ENCODE results near the gene WDR12.
"Not testable (repeated sequence)": the region's sequence is repeated elsewhere in the genome, so short reads cannot be mapped to it uniquely, and the experiment has no call there.

Gene WDR12

DNA sequence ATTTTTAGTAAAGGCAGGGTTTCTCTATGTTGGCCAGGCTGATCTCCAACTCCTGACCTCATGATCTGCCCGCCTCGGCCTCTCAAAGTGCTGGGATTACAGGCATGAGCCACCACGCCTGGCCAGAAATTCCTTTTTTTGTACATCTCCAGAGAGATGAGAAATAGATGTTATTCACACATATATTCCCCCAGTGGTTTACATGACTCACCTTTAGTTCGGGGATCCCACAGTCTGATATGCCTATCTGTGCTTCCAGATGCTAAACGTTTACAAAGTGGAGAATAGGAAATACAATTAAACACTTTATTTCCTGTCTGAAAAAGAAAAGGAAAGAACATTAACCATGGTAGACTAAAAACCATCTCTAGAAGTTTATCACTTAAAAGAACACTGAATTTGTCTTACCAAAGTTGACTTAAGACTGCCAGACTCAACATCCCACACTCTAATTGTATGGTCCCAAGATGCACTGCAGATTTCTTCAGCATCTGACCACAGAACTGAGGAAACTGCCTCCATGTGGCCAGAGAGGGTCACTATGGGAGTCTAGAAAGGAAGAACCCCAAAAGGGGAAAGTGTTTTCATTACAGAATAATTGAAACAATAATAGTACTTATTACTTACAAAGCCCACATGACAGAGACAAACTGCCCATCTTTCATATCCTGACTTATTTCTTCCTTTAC, 27.3 kb downstream of the WDR12 start:
- no peak for DNase-seq (ENCODE audit: low read depth)

DNA sequence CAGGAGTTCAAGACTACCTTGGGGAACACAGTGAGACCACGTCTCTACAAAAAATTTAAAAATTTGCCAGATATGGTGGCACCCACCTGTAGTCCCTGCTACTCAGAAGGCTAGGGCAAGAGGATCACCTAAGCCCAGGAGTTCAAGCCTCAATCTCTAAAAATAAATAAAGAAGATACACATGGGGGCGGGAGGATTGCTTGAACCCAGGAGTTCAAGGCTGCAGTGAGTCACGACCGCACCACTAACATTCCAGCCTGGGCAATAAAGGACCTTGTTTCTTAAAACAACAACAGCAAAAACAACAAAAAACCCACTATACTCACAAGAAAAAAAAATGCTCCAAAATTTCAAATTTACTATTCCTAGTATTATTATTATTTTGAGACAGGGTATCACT, 29.9 kb downstream of the WDR12 start:
- DNase-seq (ENCODE audit: low read depth) = no peak

DNA sequence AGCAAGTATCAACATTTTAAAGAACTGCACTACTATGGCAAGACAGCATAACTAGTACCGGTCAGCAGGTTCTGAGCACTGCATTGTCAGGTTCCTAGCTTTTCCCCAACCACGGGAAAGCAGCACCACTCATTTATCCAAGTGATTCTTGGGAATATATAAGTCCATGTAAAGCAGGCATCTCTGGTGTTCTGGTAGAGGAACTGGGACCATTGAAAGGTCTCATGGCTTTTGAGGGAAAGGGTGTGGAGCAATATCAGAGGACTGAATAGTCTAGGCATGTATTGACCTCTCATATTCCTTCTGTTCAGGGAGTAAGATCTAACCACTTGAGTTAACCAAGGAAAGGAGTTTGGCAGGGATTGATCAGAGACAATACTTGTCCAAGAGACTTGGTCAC, 33.8 kb downstream of the WDR12 start:
- no peak for DNase-seq (ENCODE audit: low read depth)

DNA sequence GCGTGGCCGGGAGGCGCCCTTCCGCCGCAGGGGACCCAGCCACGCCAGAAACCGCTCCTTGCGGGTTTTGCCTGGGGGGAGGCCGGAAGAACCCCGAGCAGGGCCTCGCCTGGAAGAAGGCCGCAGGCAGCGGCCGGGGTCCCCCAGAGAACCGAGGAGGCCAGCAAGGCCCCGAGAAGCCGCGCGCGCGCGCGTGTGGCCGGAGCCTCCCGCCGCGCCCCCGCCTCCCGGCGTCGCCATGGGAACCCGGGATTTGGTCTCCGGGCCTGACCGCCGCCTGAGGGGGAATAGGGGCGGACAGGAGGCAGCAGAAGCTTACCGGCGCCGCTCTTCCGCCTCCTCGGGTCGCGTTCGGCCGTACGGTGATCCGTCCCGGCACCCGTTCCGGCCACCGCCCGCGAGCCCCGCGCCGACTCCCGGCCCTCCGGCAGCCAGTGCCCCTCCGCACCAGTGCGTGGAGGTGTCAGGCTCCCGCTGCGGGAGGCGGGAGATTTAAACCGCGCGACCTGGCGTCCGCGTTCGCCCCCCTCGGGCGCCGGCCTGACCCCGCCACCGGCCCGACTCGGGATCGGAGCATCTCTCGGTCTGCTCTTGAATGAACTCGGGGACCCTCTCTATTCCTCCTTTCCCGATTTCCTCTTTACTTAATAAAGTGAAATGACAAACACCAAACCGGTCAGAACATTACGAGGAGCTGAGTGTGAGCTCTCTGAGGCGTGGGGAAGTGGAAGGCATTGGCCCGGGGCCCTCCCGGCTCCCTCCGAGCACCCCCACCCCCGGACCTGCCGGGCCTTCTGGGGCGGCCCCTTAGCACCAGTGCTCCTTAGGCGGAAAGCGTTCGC, 40.0 kb downstream of the WDR12 start, which contains the start of gene ICA1L:
TSS of gene ICA1L (minus strand) at position 467 of the 842 bp plus-strand sequence. CDS start 42,757 bp downstream, outside the sequence.
- DNase-seq (ENCODE audit: low read depth) = no peak

DNA sequence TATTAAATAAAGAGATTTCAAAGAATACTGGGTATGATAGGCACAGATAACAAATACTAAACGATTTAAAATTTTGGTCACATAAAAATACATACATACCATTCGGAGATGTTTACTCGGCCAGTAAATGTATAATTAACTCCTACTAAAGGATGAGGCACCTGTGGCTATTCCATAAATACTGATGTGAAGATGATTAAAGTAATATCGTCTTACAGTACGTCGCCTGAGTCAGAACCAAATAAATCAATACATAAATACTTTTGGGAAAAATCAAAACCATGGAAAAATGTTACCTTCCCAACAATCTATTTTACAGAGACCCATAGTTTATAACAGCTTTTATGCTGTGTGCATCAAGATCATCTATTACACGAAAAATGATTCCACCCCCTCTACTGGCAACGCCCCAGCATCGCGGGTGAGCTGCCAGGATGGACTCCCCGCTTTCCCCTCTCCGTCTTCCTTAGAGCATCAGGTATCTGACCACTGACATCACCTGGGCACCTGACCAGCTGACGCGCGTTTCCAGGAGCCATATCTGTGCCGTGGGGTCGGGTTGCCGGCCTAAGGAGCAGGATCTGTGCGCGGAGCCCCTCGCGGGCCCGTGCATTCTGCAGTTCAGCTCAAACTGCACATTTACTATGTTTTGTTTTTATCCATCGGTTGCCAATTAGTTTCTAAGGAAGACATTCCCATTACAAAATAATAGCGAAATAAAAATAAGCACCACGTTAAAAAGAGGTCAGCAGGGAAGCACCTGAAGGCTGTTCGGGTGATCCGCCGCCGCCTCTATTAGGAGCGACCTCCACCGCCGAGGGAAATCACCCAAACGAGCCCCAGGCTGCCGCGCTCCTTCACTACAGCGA, 40.8 kb downstream of the WDR12 start:
- peak; percentile 42 for DNase-seq (ENCODE audit: low read depth)

DNA sequence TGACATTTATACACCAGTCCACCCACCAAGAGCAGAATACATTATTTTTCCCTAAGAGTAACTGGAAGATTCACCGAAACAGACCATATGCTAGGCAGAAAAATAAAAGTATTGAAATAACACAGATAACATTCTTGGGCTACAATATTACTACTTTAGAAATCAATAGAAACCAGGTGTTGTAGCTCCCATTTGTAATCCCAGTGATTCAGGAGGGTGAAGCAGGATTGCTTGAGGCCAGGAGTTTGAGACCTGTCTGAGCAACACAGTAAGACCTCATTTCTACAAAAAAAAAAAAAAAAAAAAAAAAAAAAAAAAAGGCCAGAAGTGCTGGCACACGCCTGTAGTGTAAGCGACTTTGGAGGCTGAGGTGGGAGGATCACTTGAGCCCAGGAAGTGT, 49.5 kb downstream of the WDR12 start:
- DNase-seq (ENCODE audit: low read depth) = no peak

DNA sequence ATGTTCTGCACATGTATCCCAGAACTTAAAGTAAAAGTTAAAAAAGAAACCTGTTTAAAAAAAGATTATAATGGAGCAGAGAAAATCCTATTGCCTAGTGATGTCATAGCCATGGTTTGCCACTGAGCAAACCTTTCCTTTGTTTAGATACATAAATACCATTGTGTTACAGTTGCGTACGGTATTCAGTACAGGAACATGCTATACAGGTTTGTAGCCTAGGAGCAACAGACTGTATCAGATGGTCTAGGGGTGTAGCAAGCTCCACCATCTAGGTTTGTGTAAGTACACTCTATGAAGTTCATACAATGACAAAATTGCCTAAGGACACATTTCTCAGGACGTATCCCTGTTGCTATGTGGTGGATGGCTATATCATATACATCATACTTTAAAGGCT, 52.9 kb downstream of the WDR12 start:
- no peak for DNase-seq (ENCODE audit: low read depth)

DNA sequence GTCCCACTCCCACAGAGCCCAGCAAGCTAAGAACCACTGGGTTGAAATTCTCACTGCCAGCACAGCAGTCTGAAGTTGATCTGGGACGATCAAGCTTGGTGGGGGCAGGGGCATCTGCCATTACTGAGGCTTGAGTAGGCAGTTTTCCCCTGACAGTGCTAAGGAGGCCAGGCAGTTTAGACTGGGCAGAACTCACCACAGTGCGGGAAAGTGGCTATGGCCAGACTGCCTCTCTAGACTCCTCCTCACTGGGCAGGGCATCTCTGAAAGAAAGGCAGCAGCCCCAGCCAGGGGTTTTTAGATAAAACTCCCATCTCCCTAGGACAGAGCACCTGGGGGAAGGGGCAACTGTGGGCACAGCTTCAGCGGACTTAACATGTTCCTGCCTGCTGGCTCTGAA, 62.1 kb downstream of the WDR12 start:
- not testable (repeated sequence) for DNase-seq (ENCODE audit: low read depth)

DNA sequence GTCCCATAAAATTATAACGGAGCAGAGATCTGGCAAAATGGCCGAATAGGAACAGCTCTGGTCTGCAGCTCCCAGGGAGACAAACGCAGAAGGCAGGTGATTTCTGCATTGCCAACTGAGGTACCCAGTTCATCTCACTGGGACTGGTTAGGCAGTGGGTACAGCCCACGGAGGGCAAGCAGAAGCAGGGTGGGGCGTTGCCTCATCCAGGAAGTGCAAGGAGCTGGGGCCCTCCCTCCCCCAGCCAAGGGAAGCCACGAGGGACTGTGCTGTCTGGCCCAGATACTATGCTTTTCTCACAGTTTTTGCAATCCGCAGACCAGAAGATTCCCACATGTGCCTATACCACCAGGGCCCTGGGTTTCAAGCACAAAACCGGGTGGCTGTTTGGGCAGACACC, 62.7 kb downstream of the WDR12 start:
- DNase-seq (ENCODE audit: low read depth) = no peak

DNA sequence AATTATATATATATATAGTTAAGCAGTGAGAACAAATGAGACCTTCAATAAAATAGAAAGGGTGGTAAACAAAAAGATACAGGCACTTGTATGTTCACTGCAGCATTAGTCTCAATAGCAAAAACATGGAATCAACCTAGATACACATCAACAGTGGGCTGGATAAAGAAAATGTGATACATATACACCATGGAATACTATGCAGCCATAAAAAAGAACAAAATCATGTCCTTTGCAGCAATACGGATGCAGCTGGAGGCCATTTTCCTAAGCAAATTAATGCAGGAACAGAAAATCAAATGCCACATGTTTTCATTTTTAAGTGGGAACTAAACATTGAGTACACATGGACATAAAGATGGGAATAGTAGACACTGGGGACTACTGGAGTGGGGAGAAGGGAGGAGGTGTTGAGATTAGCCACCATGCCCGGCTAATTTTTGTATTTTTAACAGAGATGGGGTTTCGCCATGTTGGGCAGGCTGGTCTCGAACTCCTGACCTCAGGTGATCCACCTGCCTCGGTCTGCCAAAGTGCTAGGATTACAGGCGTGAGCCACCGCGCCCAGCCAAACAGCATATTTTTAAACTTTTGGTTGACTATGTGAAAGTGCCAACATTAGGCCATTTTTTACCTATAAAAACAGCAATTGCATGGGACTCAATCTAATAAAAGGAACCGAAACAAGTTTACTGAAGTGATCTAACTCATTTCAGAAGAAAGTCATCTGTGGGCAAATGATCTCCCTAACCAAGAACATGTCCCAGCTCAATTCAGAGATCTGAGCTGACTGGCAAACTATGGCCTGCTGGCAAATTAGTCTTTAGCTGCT, 63.6 kb downstream of the WDR12 start:
- DNase-seq (ENCODE audit: low read depth) = no peak

DNA sequence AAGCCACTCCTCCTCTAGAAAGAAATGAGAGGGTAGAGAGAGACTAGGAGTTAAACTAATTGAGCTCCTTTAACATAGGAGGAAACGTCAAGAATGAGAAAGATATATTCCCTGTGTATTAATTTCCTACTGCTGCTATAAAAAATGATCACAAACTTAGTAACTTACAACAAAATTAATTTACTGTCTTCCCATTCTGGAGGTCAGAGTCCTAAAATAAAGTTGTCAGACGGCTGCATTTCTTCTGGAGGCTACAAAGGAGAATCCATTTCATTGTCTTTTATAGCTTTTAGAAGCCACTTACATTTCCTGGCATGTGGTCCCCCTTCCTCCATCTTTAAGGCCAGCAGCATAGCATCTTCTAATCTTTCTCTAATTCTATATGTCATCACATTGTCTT, 66.8 kb downstream of the WDR12 start:
- no peak for DNase-seq (ENCODE audit: low read depth)

DNA sequence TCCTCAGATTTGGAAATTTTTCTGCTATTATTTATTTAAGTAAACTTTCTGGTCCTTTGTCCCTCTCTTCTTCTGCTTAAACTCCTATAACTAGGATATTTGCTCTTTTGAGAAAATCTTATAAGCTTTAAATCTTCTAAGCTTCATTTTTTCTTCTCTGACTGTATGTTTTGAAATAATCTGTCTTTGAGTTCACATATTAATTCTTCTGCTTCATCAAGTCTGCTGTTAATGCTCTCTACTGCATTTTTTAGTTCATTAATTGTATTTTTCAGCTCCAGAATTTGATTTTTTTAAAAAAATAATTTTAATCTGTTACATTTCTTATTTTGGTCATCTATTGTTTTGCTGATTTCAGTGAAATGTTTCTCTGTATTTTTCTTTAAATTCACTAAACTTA, 68.8 kb downstream of the WDR12 start:
- DNase-seq (ENCODE audit: low read depth) = no peak

DNA sequence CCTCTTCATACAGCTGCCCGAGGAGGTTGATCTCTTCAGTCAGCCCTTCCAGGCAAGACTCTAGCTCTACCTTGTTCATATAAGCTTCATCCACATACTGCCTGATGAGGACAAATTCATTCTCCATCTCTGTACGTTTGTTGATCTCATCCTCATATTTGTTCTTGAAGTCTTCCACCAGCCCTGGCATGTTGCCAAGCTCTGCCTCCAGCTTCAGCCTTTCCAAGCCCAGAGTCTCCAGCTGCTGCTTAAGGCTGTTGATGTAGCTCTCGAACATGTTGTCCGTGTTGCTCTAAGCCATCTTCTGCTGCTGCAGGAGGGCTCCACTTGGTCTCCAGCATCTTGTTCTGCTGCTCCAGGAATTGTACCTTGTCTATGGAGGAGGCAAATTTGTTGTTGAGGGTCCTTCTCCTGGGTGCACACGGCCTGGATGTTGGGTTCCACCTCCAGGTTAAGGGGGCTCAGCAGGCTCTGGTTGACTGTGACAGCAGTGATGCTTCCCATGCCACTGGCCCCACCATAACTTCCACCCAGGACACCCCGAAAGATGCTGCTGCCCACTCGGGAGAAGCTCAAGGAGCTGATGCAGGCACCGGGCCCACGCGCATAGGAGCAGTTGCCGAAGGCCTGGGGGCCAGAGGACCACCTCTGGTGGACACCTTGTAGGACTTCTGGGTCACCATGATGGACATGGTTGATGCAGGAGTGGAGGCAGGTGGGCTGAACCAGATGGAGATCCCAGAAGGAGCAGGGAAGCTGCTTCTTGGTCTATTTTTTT, 70.2 kb downstream of the WDR12 start:
- DNase-seq (ENCODE audit: low read depth) = no peak

DNA sequence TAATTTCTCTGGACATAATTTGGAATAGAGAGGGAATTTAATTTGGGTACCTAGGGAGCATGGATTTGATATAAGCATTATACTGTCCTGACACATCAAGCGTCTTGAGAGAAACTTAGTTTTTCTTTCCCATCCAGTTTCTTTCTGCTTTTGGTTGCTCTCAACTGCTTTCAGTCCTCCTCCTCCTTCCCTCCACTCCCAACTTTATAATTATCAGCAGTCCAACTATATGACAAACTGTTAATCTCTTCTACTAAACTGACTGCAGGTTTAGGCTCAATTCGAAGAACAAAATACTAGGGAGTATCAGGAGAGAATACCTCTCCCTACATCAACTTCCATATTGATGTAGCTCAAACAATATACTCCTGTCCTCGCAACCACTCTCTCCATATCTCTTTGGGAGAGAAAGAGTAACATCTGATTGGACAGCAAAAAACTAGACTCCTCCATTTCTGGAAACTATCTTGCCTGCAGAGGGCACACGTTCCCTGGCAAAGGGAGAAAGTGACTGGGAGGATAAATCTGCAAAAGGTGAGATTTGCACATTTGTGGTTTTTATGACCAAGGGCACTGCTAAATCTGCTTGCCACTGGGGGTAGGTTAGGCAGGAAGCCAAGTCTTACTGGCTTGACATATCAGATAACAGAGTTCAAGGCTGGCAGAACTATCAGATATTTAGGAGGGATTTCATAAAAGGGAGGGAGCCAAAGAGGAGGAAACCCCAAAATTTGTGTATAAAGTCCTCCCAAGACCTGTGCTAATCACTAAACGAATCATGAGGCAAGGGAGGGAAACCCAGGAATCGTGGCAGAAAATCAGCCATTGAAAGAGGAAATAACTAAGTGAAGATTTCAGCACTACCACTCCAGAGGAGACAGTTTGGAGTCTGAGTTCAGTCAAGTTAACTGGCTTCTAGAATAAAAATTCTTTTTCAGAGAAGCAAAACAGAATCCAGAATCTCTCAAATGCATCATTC, 79.9 kb downstream of the WDR12 start:
- DNase-seq (ENCODE audit: low read depth) = peak; percentile 5

DNA sequence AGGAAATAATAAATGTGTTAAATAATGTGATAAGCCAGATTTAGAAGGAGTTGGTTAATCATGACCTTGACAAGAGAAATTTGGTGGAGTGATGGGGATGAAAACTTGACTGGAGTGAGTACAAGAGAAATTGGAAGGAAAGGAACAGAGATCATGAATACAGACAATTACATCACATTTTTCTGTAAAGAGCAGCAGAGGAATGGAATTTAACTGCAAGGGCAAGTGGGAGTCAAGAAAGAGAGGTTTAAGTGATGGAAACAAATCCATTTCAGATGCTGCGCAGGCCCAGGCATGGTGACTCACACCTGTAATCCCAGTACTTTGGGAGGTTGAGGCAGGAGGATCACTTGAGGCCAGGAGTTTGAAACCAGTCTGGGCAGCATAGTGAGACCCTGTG, 86.6 kb downstream of the WDR12 start:
- DNase-seq (ENCODE audit: low read depth) = no peak

Measured in stimulated activated CD8-positive, alpha-beta memory T cell treated with anti-CD3 and anti-CD28 coated beads, Interleukin-12 subunit alpha, Interleukin-12 subunit beta, amount 100 ng/mL, for 1 hour (primary cell).